NCI-H2107 (cell line): Measurements from ENCODE around the gene CYB5A.
A peak's percentile ranks its signal among the peaks of the same experiment; 100 is the strongest.
"Not testable (repeated sequence)": the region's sequence is repeated elsewhere in the genome, so short reads cannot be mapped to it uniquely, and the experiment has no call there.

Source experiments
- DNase-seq: peaks from one replicate; lab custom pipeline; 2025; lab: John Stamatoyannopoulos, UW

Gene CYB5A

GRCh38 chr18:74294526-74294925, 2.8 kb upstream of the CYB5A start:
- DNase-seq: no peak

- not testable (repeated sequence) for DNase-seq
Measured at GRCh38 chr18:74292982-74293381, 1.2 kb upstream of the CYB5A start.

GRCh38 chr18:74292541-74292858, 737 bp upstream of the CYB5A start:
- DNase-seq: no peak

- DNase-seq: no peak
Measured at GRCh38 chr18:74291472-74291770, 342 bp downstream of the CYB5A start.

GRCh38 chr18:74290794-74291471, 830 bp downstream of the CYB5A start:
- peak; percentile 45 for DNase-seq

- DNase-seq: no peak
Measured at GRCh38 chr18:74290021-74290420, 1.7 kb downstream of the CYB5A start.

- no peak for DNase-seq
Measured at GRCh38 chr18:74289137-74289536, 2.6 kb downstream of the CYB5A start.

- DNase-seq: no peak
Measured at GRCh38 chr18:74288730-74289129, 3.0 kb downstream of the CYB5A start.

GRCh38 chr18:74288041-74288440, 3.7 kb downstream of the CYB5A start:
- no peak for DNase-seq

- no peak for DNase-seq
Measured at GRCh38 chr18:74286856-74287255, 4.9 kb downstream of the CYB5A start.

- DNase-seq: no peak
Measured at GRCh38 chr18:74286106-74286855, 5.5 kb downstream of the CYB5A start.

- not testable (repeated sequence) for DNase-seq
Measured at GRCh38 chr18:74285583-74285982, 6.2 kb downstream of the CYB5A start.

GRCh38 chr18:74284980-74285355, 6.8 kb downstream of the CYB5A start:
- DNase-seq: no peak

GRCh38 chr18:74284191-74284979, 7.4 kb downstream of the CYB5A start:
- peak; percentile 32 for DNase-seq

- no peak for DNase-seq
Measured at GRCh38 chr18:74283646-74284045, 8.1 kb downstream of the CYB5A start.

GRCh38 chr18:74282755-74283554, 8.8 kb downstream of the CYB5A start:
- DNase-seq: no peak

GRCh38 chr18:74281980-74282754, 9.6 kb downstream of the CYB5A start:
- no peak for DNase-seq

GRCh38 chr18:74281011-74281979, 10.5 kb downstream of the CYB5A start:
- peak; percentile 62 for DNase-seq

- no peak for DNase-seq
Measured at GRCh38 chr18:74278983-74279382, 12.8 kb downstream of the CYB5A start.

- no peak for DNase-seq
Measured at GRCh38 chr18:74278058-74278457, 13.7 kb downstream of the CYB5A start.
